Measurements from ENCODE around the gene MED13L. TPM values are rescaled to one million over a fixed set of nuclear protein-coding genes. Genes with fewer than 3 reads are reported as not detected.

The MED13L gene
- total RNA-seq, 2 experiments from 2014 or later = 203 to 208 TPM

- H3K27me3 Mint-ChIP-seq = no peaks in the 10 kb centered on the region
- ChIA-PET CTCF (no interaction called here), POLR2A (no interaction called here)
- ATAC-seq (ENCODE audit: poor library complexity) (no peak), DNase-seq (no peak)
- intact Hi-C loops (cut with DNase I, micrococcal nuclease) = no loop called here
- H3K36me3 ChIP-seq (ENCODE audit: insufficient read depth, low read length) = no peaks in the 10 kb centered on the region
- H3K27me3 ChIP-seq (ENCODE audit: control insufficient read depth in 1 of 2, insufficient read depth in 2 of 2, low read length in 2 of 2) = no peaks in the 10 kb centered on the region
- no peak overlapping the region for H3K27ac ChIP-seq (ENCODE audit: low read depth in 1 of 2, low read length in 2 of 2)
- no peak overlapping the region for H3K27ac Mint-ChIP-seq
- peaks cover 66% of the 10 kb centered on the region for H3K4me1 Mint-ChIP-seq (ENCODE audit: low read depth)
- TF ChIP-seq CTCF (IDR thresholded peaks at IDR 0.05) = no peak
- no peak overlapping the region for H3K4me3 Mint-ChIP-seq
- H3K36me3 Mint-ChIP-seq (ENCODE audit: low read depth) = no peaks in the 10 kb centered on the region
- H3K4me3 ChIP-seq (ENCODE audit: low read length) = no peak overlapping the region
- no peaks in the 10 kb centered on the region for H3K4me1 ChIP-seq (ENCODE audit: insufficient read depth, low read length)
- no peaks in the 10 kb centered on the region for H3K9me3 ChIP-seq (ENCODE audit: control insufficient read depth in 1 of 2, insufficient read depth in 1 of 2, low read length in 2 of 2)
- H3K9me3 Mint-ChIP-seq = no peaks in the 10 kb centered on the region
Observed at GRCh38 chr12:116048879-116049278, 228.6 kb downstream of the MED13L start.

- Mint-ChIP-seq H3K36me3 (ENCODE audit: low read depth) (peaks cover 3% of the 10 kb centered on the region), H3K27me3 (no peaks in the 10 kb centered on the region), H3K4me1 (ENCODE audit: low read depth) (peaks cover 68% of the 10 kb centered on the region), H3K27ac (no peak overlapping the region), H3K4me3 (no peak overlapping the region), H3K9me3 (no peaks in the 10 kb centered on the region)
- POLR2A ChIA-PET = no interaction called here
- H3K36me3 ChIP-seq (ENCODE audit: insufficient read depth, low read length) = no peaks in the 10 kb centered on the region
- H3K4me3 ChIP-seq (ENCODE audit: low read length) = no peak overlapping the region
- CTCF ChIA-PET = no interaction called here
- intact Hi-C loops (cut with DNase I, micrococcal nuclease) = no loop called here
- H3K4me1 ChIP-seq (ENCODE audit: insufficient read depth, low read length) = no peaks in the 10 kb centered on the region
- H3K9me3 ChIP-seq (ENCODE audit: control insufficient read depth in 1 of 2, insufficient read depth in 1 of 2, low read length in 2 of 2) = no peaks in the 10 kb centered on the region
- no peak for TF ChIP-seq CTCF (IDR thresholded peaks at IDR 0.05)
- no peak overlapping the region for H3K27ac ChIP-seq (ENCODE audit: low read depth in 1 of 2, low read length in 2 of 2)
- DNase-seq = no peak
- no peaks in the 10 kb centered on the region for H3K27me3 ChIP-seq (ENCODE audit: control insufficient read depth in 1 of 2, insufficient read depth in 2 of 2, low read length in 2 of 2)
- ATAC-seq (ENCODE audit: poor library complexity) = no peak
Observed at GRCh38 chr12:116046039-116046438, 231.5 kb downstream of the MED13L start.

GRCh38 chr12:116045150-116045549 is 232.3 kb downstream of the MED13L start:
- TF ChIP-seq CTCF (IDR thresholded peaks at IDR 0.05) = no peak
- H3K9me3 ChIP-seq (ENCODE audit: control insufficient read depth in 1 of 2, insufficient read depth in 1 of 2, low read length in 2 of 2) = no peaks in the 10 kb centered on the region
- H3K4me1 ChIP-seq (ENCODE audit: insufficient read depth, low read length) = no peaks in the 10 kb centered on the region
- H3K27me3 ChIP-seq (ENCODE audit: control insufficient read depth in 1 of 2, insufficient read depth in 2 of 2, low read length in 2 of 2) = no peaks in the 10 kb centered on the region
- Mint-ChIP-seq H3K27me3 (no peaks in the 10 kb centered on the region), H3K4me1 (ENCODE audit: low read depth) (peaks cover 71% of the 10 kb centered on the region), H3K4me3 (no peak overlapping the region), H3K27ac (no peak overlapping the region), H3K36me3 (ENCODE audit: low read depth) (peaks cover 8% of the 10 kb centered on the region), H3K9me3 (no peaks in the 10 kb centered on the region)
- intact Hi-C loops (cut with DNase I, micrococcal nuclease) = no loop called here
- DNase-seq (no peak), ATAC-seq (ENCODE audit: poor library complexity) (no peak)
- H3K36me3 ChIP-seq (ENCODE audit: insufficient read depth, low read length) = no peaks in the 10 kb centered on the region
- ChIA-PET CTCF (no interaction called here), POLR2A (no interaction called here)
- no peak overlapping the region for H3K4me3 ChIP-seq (ENCODE audit: low read length)
- no peak overlapping the region for H3K27ac ChIP-seq (ENCODE audit: low read depth in 1 of 2, low read length in 2 of 2)
